ENCODE measurements around the gene VOPP1. TPM values are rescaled to one million over a fixed set of nuclear protein-coding genes. Genes with fewer than 3 reads are reported as not detected.
"Not testable (repeated sequence)": the region's sequence is repeated elsewhere in the genome, so short reads cannot be mapped to it uniquely, and the experiment has no call there.

Gene VOPP1
- total RNA-seq: 10 to 100 TPM; 28.0 to 52.1 (median 48.9) TPM
- 10 to 100 TPM; 33.9 to 44.0 TPM for polyA plus RNA-seq
- long read RNA-seq, donor 1, transcript VOPP1-201 (5 exons, 2,962 nt): major isoform, 34 of 80 reads
- long read RNA-seq, donor 1, partial matches to known transcripts: 6 of 80 reads
- long read RNA-seq, donor 1, other reads (novel, unspliced or antisense): 37 of 80 reads
- long read RNA-seq, donor 2, transcript VOPP1-201 (5 exons, 2,962 nt): major isoform, 16 of 16 reads
- long read RNA-seq, donor 2, partial matches to known transcripts: 0 of 16 reads
- long read RNA-seq, donor 2, other reads (novel, unspliced or antisense): 0 of 16 reads
- long read RNA-seq, donor 3, transcript VOPP1-201 (5 exons, 2,962 nt): major isoform, 112 of 138 reads
- long read RNA-seq, donor 3, partial matches to known transcripts: 4 of 138 reads
- long read RNA-seq, donor 3, other reads (novel, unspliced or antisense): 22 of 138 reads

- H3K36me3 ChIP-seq: no peaks in the 10 kb centered on the region
- 0 to 1% (median 1%) methylated on average over 31 to 71 of the region's 77 CpGs for WGBS, 3 donors
- intact Hi-C loops (cut with DNase I): no loop called here
- peak within 1 kb of the TSS; percentile 84 to 85 for H3K27ac ChIP-seq
- no peaks in the 10 kb centered on the region for H3K9me3 ChIP-seq
- peak within 1 kb of the TSS; percentile 96 for H3K4me3 ChIP-seq
- no peaks in the 10 kb centered on the region for H3K27me3 ChIP-seq
- TF ChIP-seq CTCF (IDR thresholded peaks at IDR 0.05) (no peak), EP300 (IDR thresholded peaks at IDR 0.05) (no peak), POLR2A (IDR thresholded peaks at IDR 0.05) (peak; percentile 1)
- DNase-seq: peak; percentile 61 to 82 (median 76)
- peaks cover 2% of the 10 kb centered on the region for H3K4me1 ChIP-seq (ENCODE audit: insufficient read depth)
These were observed at the start of gene VOPP1 for GRCh38 chr7:55572378-55573233. VOPP1 (minus strand) TSS chr7:55572502; CDS start chr7:55572324, 178 bp downstream.

GRCh38 chr7:55618913-55619312 is 46.6 kb upstream of the VOPP1 start:
- no peaks in the 10 kb centered on the region for H3K9me3 ChIP-seq
- DNase-seq: no peak
- no peak overlapping the region for H3K4me3 ChIP-seq
- 85 to 96% (median 92%) methylated on average over 3 of the region's 3 CpGs for WGBS, 3 donors
- TF ChIP-seq CTCF (IDR thresholded peaks at IDR 0.05) (no peak), EP300 (IDR thresholded peaks at IDR 0.05) (no peak), POLR2A (IDR thresholded peaks at IDR 0.05) (no peak)
- intact Hi-C loops (cut with DNase I): loop anchor here in 1 of 4 donors (5.0 kb wide), 1 partner anchor 1033 kb away; no protein-coding TSS in a partner anchor
- no peak overlapping the region for H3K27ac ChIP-seq
- H3K36me3 ChIP-seq: no peaks in the 10 kb centered on the region
- no peaks in the 10 kb centered on the region for H3K4me1 ChIP-seq (ENCODE audit: insufficient read depth)
- H3K27me3 ChIP-seq: no peaks in the 10 kb centered on the region

GRCh38 chr7:55614365-55615064 is 42.2 kb upstream of the VOPP1 start:
- H3K27ac ChIP-seq; DNase-seq; H3K4me3 ChIP-seq; H3K9me3 ChIP-seq; H3K27me3 ChIP-seq; H3K4me1 ChIP-seq (ENCODE audit: insufficient read depth); H3K36me3 ChIP-seq: not testable (repeated sequence)
- 68 to 77% (median 73%) methylated on average over 2 of the region's 2 CpGs for WGBS, 3 donors
- intact Hi-C loops (cut with DNase I): loop anchor here in 1 of 4 donors (5.0 kb wide), 1 partner anchor 1038 kb away; no protein-coding TSS in a partner anchor

GRCh38 chr7:55609726-55610125 is 37.4 kb upstream of the VOPP1 start:
- H3K36me3 ChIP-seq; H3K27me3 ChIP-seq; H3K4me1 ChIP-seq (ENCODE audit: insufficient read depth); DNase-seq; H3K4me3 ChIP-seq; intact Hi-C loops (cut with DNase I); H3K9me3 ChIP-seq; H3K27ac ChIP-seq: not testable (repeated sequence)
- WGBS, 3 donors: 63 to 88% (median 84%) methylated on average over 1 of the region's 1 CpG

GRCh38 chr7:55605661-55606060 is 33.4 kb upstream of the VOPP1 start:
- H3K4me1 ChIP-seq (ENCODE audit: insufficient read depth); H3K27ac ChIP-seq; H3K27me3 ChIP-seq; H3K4me3 ChIP-seq; DNase-seq; intact Hi-C loops (cut with DNase I); H3K36me3 ChIP-seq; H3K9me3 ChIP-seq: not testable (repeated sequence)

GRCh38 chr7:55597944-55598499 is 25.7 kb upstream of the VOPP1 start:
- not testable (repeated sequence) for H3K27me3 ChIP-seq; H3K27ac ChIP-seq; H3K4me1 ChIP-seq (ENCODE audit: insufficient read depth); H3K9me3 ChIP-seq; DNase-seq; H3K4me3 ChIP-seq; H3K36me3 ChIP-seq
- WGBS, 3 donors: 42 to 49% (median 45%) methylated on average over 4 of the region's 4 CpGs
- intact Hi-C loops (cut with DNase I): loop anchor here in 1 of 4 donors (5.0 kb wide), 1 partner anchor 316 kb away; no protein-coding TSS in a partner anchor

- H3K4me3 ChIP-seq; DNase-seq; H3K27ac ChIP-seq; H3K36me3 ChIP-seq; H3K4me1 ChIP-seq (ENCODE audit: insufficient read depth); H3K27me3 ChIP-seq; H3K9me3 ChIP-seq: not testable (repeated sequence)
- intact Hi-C loops (cut with DNase I): loop anchor here in 1 of 4 donors (5.0 kb wide), 1 partner anchor 315 kb away; no protein-coding TSS in a partner anchor
- WGBS, 3 donors: 40 to 49% (median 47%) methylated on average over 2 of the region's 2 CpGs
These were observed 25.0 kb upstream of the VOPP1 start for GRCh38 chr7:55597214-55597739.

All from ovary (tissue), 10 donors.